Naive thymus-derived CD4-positive, alpha-beta T cell (primary cell): ENCODE measurements around the gene PPP1R2. TPM values are rescaled to one million over a fixed set of nuclear protein-coding genes. Genes with fewer than 3 reads are reported as not detected.

Experiments
- ATAC-seq: fragments of 150-1000 bp; cut with Tn5 transposase; 2 replicates; pipeline ENCODE4 v1.10.0; 2021; ENCODE audit warnings: mild to moderate bottlenecking, moderate library complexity
- CTCF ChIA-PET: fragments of 350-600 bp; sonication (Branson Sonifier 250); formaldehyde crosslinking; loops from one replicate; lab custom pipeline; 2021; ENCODE audit warnings: antibody characterized with exemption; lab: Charles Lee
- POLR2A ChIA-PET: fragments of 350-600 bp; sonication (Branson Sonifier 250); formaldehyde crosslinking; loops from one replicate; lab custom pipeline; 2021; ENCODE audit warnings: antibody characterized with exemption, inconsistent platforms; lab: Charles Lee
- DNase-seq, 9 donors: peaks; one replicate each; pipeline versions ENCODE4 v3.0.0 to v3.0.0-alpha.2; 2020 to 2022; ENCODE audit warnings: mixed read lengths in 1 of 9
- H3K27ac ChIP-seq: one replicate; pipeline ENCODE4 v1.7.0; 2013; ENCODE audit warnings: mild to moderate bottlenecking, low read depth, low read length, moderate library complexity
- H3K27me3 ChIP-seq, 2 donors: one replicate each; pipeline ENCODE4 v1.7.0; 2013; ENCODE audit warnings: low read length in 2 of 2, mild to moderate bottlenecking in 2 of 2, moderate library complexity in 2 of 2; ENCODE audit not compliant: control insufficient read depth in 2 of 2, insufficient read depth in 2 of 2
- H3K36me3 ChIP-seq, 3 experiments: 1 replicate in 2 of 3; 2 replicates in 1 of 3; pipeline ENCODE4 v1.7.0; 2013; ENCODE audit warnings: low read length in 3 of 3, mild to moderate bottlenecking in 3 of 3, moderate library complexity in 1 of 3; ENCODE audit not compliant: insufficient read depth in 3 of 3, control insufficient read depth in 2 of 3
- H3K4me1 ChIP-seq, 2 donors: one replicate each; pipeline ENCODE4 v1.7.0; 2013; ENCODE audit warnings: low read length in 2 of 2, mild to moderate bottlenecking in 2 of 2, moderate library complexity in 1 of 2; ENCODE audit not compliant: control insufficient read depth in 2 of 2, insufficient read depth in 2 of 2
- H3K4me3 ChIP-seq: 2 replicates; pipeline ENCODE4 v1.7.0; 2013; ENCODE audit warnings: mild to moderate bottlenecking, low read length
- H3K9me3 ChIP-seq, 3 experiments: 1 replicate in 2 of 3; 2 replicates in 1 of 3; pipeline ENCODE4 v1.7.0; 2013; ENCODE audit warnings: low read length in 3 of 3; ENCODE audit not compliant: control insufficient read depth in 2 of 3
- H3K27ac Mint-ChIP-seq, 9 donors: one replicate each; pipeline ENCODE4 v1.8.0; 2020 to 2022; ENCODE audit warnings: mixed read lengths in 9 of 9, mild to moderate bottlenecking in 8 of 9, moderate library complexity in 5 of 9, inconsistent platforms in 2 of 9
- H3K27me3 Mint-ChIP-seq, 5 donors: one replicate each; pipeline ENCODE4 v1.8.0; 2021 to 2022; ENCODE audit warnings: mixed read lengths in 5 of 5, mild to moderate bottlenecking in 1 of 5
- H3K36me3 Mint-ChIP-seq, 5 donors: one replicate each; pipeline ENCODE4 v1.8.0; 2020 to 2022; ENCODE audit warnings: mixed read lengths in 5 of 5, mild to moderate bottlenecking in 3 of 5, inconsistent platforms in 1 of 5
- H3K4me1 Mint-ChIP-seq, 7 donors: one replicate each; pipeline ENCODE4 v1.8.0; 2020 to 2022; ENCODE audit warnings: mixed read lengths in 7 of 7, mild to moderate bottlenecking in 3 of 7, inconsistent platforms in 1 of 7
- H3K4me3 Mint-ChIP-seq, 10 donors: one replicate each; pipeline ENCODE4 v1.8.0; 2020 to 2022; ENCODE audit warnings: mild to moderate bottlenecking in 10 of 10, mixed read lengths in 10 of 10, moderate library complexity in 6 of 10, inconsistent platforms in 2 of 10
- H3K9me3 Mint-ChIP-seq, 11 donors: one replicate each; pipeline ENCODE4 v1.8.0; 2020 to 2022; ENCODE audit warnings: mixed read lengths in 11 of 11, mild to moderate bottlenecking in 4 of 11, inconsistent platforms in 1 of 11, moderate library complexity in 1 of 11
- intact Hi-C, 2 donors: fragments of 100-400 bp; cut with micrococcal nuclease; formaldehyde crosslinking; loops; one replicate each; pipeline ENCODE4 v1.15.1; 2023
- polyA plus RNA-seq, 2 donors: library from polyadenylated mRNA; unstranded; fragments of 300-500 nt; fragmentation: Illumina TruSeq; gene quantifications; one replicate each; pipeline ENCODE4 v1.2.3, GENCODE V29; 2021
- total RNA-seq, 6 experiments: library from RNA in 5 of 6; stranded (reverse) in 5 of 6; gene quantifications; 1 replicate in 5 of 6; 2 replicates in 1 of 6; pipeline ENCODE4 v1.2.3 and lab custom pipeline; 2021 to 2026

Gene PPP1R2
- total and polyA plus RNA-seq, 7 experiments from 2014 or later: 76.1 to 329 (median 157) TPM

GRCh38 chr3:195570344-195570743, 27.2 kb upstream of the PPP1R2 start:
- Histone ChIP-seq H3K9me3 (no peaks in the 10 kb centered on the region), H3K27me3 (no peaks in the 10 kb centered on the region), H3K4me1 (no peaks in the 10 kb centered on the region), H3K27ac (no peak overlapping the region), H3K36me3 (no peaks in the 10 kb centered on the region), H3K4me3 (no peak overlapping the region)
- ChIA-PET POLR2A (interaction anchor here (0.5 to 0.9 kb wide), 4 partner anchors 20 to 40 kb away, joined by 3 to 5 read pairs (median 3); no protein-coding TSS in a partner anchor), CTCF (no interaction called here)
- H3K9me3 Mint-ChIP-seq: no peaks in the 10 kb centered on the region
- H3K36me3 Mint-ChIP-seq: no peaks in the 10 kb centered on the region
- no peak overlapping the region for H3K27ac Mint-ChIP-seq
- H3K27me3 Mint-ChIP-seq: peaks cover 0 to 13% (median 0%) of the 10 kb centered on the region in 5 donors
- peaks cover 9 to 15% (median 13%) of the 10 kb centered on the region in 7 donors for H3K4me1 Mint-ChIP-seq
- no peak overlapping the region for H3K4me3 Mint-ChIP-seq
- ATAC-seq (peak; percentile 38), DNase-seq (no peak)
- intact Hi-C loops: no loop called here

- intact Hi-C loops: no loop called here
- POLR2A ChIA-PET: no interaction called here
- DNase-seq: no peak
Observed at GRCh38 chr3:195568630-195569029, 25.5 kb upstream of the PPP1R2 start.

GRCh38 chr3:195566797-195567196, 23.7 kb upstream of the PPP1R2 start:
- no peaks in the 10 kb centered on the region for H3K9me3 Mint-ChIP-seq
- CTCF ChIA-PET: interaction anchor here (0.6 to 1.0 kb wide), 4 partner anchors 11 to 284 kb away, joined by 3 to 6 read pairs (median 4); no protein-coding TSS in a partner anchor
- intact Hi-C loops: no loop called here
- Histone ChIP-seq H3K36me3 (no peaks in the 10 kb centered on the region), H3K27me3 (no peaks in the 10 kb centered on the region), H3K27ac (no peak overlapping the region), H3K9me3 (no peaks in the 10 kb centered on the region), H3K4me3 (no peak overlapping the region), H3K4me1 (no peaks in the 10 kb centered on the region)
- H3K4me3 Mint-ChIP-seq: no peak overlapping the region
- peaks cover 0 to 9% (median 0%) of the 10 kb centered on the region in 5 donors for H3K27me3 Mint-ChIP-seq
- peaks cover 9 to 15% (median 12%) of the 10 kb centered on the region in 7 donors for H3K4me1 Mint-ChIP-seq
- no peak for ATAC-seq
- no peaks in the 10 kb centered on the region for H3K36me3 Mint-ChIP-seq
- DNase-seq: no peak
- H3K27ac Mint-ChIP-seq: no peak overlapping the region
- POLR2A ChIA-PET: interaction anchor here (0.6 kb wide), 1 partner anchor 17 kb away, joined by 9 read pairs; no protein-coding TSS in a partner anchor

More at GRCh38 chr3:195568630-195569029, 25.5 kb upstream of the PPP1R2 start:
- Mint-ChIP-seq H3K36me3 (no peaks in the 10 kb centered on the region), H3K4me3 (no peak overlapping the region), H3K4me1 (peaks cover 9 to 15% (median 12%) of the 10 kb centered on the region in 7 donors), H3K9me3 (no peaks in the 10 kb centered on the region), H3K27ac (peak overlapping the region in 1 of 9 donors; percentile 21), H3K27me3 (peaks cover 0 to 9% (median 0%) of the 10 kb centered on the region in 5 donors)
- no peak for ATAC-seq
- no peaks in the 10 kb centered on the region for H3K9me3 ChIP-seq
- H3K36me3 ChIP-seq: no peaks in the 10 kb centered on the region
- H3K27ac ChIP-seq: no peak overlapping the region
- no peaks in the 10 kb centered on the region for H3K27me3 ChIP-seq
- H3K4me1 ChIP-seq: no peaks in the 10 kb centered on the region
- H3K4me3 ChIP-seq: no peak overlapping the region
- CTCF ChIA-PET: no interaction called here

- no peaks in the 10 kb centered on the region for H3K9me3 Mint-ChIP-seq
- Histone ChIP-seq H3K27me3 (no peaks in the 10 kb centered on the region), H3K27ac (no peak overlapping the region), H3K9me3 (no peaks in the 10 kb centered on the region), H3K4me3 (no peak overlapping the region), H3K36me3 (no peaks in the 10 kb centered on the region), H3K4me1 (no peaks in the 10 kb centered on the region)
- H3K4me1 Mint-ChIP-seq: peaks cover 9 to 14% (median 12%) of the 10 kb centered on the region in 7 donors
- ChIA-PET POLR2A (no interaction called here), CTCF (no interaction called here)
- intact Hi-C loops: no loop called here
- no peak overlapping the region for H3K4me3 Mint-ChIP-seq
- peaks cover 0 to 9% (median 0%) of the 10 kb centered on the region in 5 donors for H3K27me3 Mint-ChIP-seq
- H3K27ac Mint-ChIP-seq: no peak overlapping the region
- no peaks in the 10 kb centered on the region for H3K36me3 Mint-ChIP-seq
- ATAC-seq (no peak), DNase-seq (no peak)
Observed at GRCh38 chr3:195565716-195566115, 22.6 kb upstream of the PPP1R2 start.

GRCh38 chr3:195563317-195563716, 20.2 kb upstream of the PPP1R2 start:
- POLR2A ChIA-PET: interaction anchor here (1.4 kb wide), 1 partner anchor 9 kb away, joined by 3 read pairs; no protein-coding TSS in a partner anchor
- H3K4me3 Mint-ChIP-seq: no peak overlapping the region
- peak overlapping the region in 1 of 9 donors; percentile 5 for H3K27ac Mint-ChIP-seq
- H3K4me1 Mint-ChIP-seq: peaks cover 7 to 12% (median 11%) of the 10 kb centered on the region in 7 donors
- no peaks in the 10 kb centered on the region for H3K9me3 ChIP-seq
- peaks cover 0 to 9% (median 0%) of the 10 kb centered on the region in 5 donors for H3K27me3 Mint-ChIP-seq
- no peak overlapping the region for H3K27ac ChIP-seq
- DNase-seq (no peak), ATAC-seq (no peak)
- intact Hi-C loops: no loop called here
- no peaks in the 10 kb centered on the region for H3K36me3 ChIP-seq
- H3K36me3 Mint-ChIP-seq: no peaks in the 10 kb centered on the region
- H3K4me1 ChIP-seq: peaks cover 0 to 6% of the 10 kb centered on the region in 2 donors
- H3K27me3 ChIP-seq: no peaks in the 10 kb centered on the region
- no peak overlapping the region for H3K4me3 ChIP-seq
- CTCF ChIA-PET: interaction anchor here (0.5 to 1.2 kb wide), 2 partner anchors 39 to 283 kb away, joined by 3 to 4 read pairs; no protein-coding TSS in a partner anchor
- H3K9me3 Mint-ChIP-seq: no peaks in the 10 kb centered on the region

- no peak overlapping the region for H3K4me3 ChIP-seq
- intact Hi-C loops: loop anchor here (2.0 to 5.0 kb wide), 3 partner anchors 52 to 97 kb away; no protein-coding TSS in a partner anchor
- ChIA-PET CTCF (interaction anchor here (0.7 to 1.3 kb wide), 4 partner anchors 10 to 571 kb away, joined by 3 to 6 read pairs (median 4); no protein-coding TSS in a partner anchor), POLR2A (interaction anchor here (0.7 to 0.8 kb wide), 2 partner anchors 9 to 18 kb away, joined by 3 read pairs; no protein-coding TSS in a partner anchor)
- DNase-seq: no peak
- Mint-ChIP-seq H3K4me1 (peaks cover 16 to 36% (median 30%) of the 10 kb centered on the region in 7 donors), H3K27me3 (peaks cover 0 to 3% (median 0%) of the 10 kb centered on the region in 5 donors), H3K9me3 (no peaks in the 10 kb centered on the region), H3K36me3 (no peaks in the 10 kb centered on the region), H3K27ac (peak overlapping the region in 1 of 9 donors; percentile 14), H3K4me3 (no peak overlapping the region)
- H3K9me3 ChIP-seq: no peaks in the 10 kb centered on the region
- H3K27ac ChIP-seq: no peak overlapping the region
- no peak for ATAC-seq
- no peaks in the 10 kb centered on the region for H3K27me3 ChIP-seq
- no peaks in the 10 kb centered on the region for H3K36me3 ChIP-seq
- peaks cover 0 to 29% of the 10 kb centered on the region in 2 donors for H3K4me1 ChIP-seq
Observed at GRCh38 chr3:195559723-195560409, 16.7 kb upstream of the PPP1R2 start.
